ENCODE measurements around the gene DUT.
A peak's percentile ranks its signal among the peaks of the same experiment; 100 is the strongest.
"Not testable (repeated sequence)": the region's sequence is repeated elsewhere in the genome, so short reads cannot be mapped to it uniquely, and the experiment has no call there.

Gene DUT

DNA sequence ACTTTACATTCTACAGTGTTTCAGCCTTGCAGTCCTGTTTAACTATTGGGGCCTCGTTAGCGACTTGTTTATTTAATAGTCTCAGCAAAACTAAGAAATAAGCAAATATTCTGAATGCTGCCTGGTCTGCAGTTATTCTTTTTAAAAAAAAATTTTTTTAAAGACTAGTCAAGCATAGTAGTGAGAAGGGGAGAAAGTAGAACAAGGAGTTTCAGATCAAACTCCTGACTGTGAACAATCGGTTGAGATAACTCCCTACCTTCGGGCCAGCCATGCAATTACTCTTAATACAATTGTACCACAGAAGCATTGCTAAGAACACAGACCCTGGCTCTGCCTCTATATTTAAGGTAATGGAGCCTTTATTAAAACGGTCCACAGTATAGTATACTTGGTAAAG is 5.8 kb upstream of the DUT start:
- no peak overlapping the region for H3K4me3 ChIP-seq (ENCODE audit: control insufficient read depth, low read depth, low read length)
- TF ChIP-seq, protein P1, sequence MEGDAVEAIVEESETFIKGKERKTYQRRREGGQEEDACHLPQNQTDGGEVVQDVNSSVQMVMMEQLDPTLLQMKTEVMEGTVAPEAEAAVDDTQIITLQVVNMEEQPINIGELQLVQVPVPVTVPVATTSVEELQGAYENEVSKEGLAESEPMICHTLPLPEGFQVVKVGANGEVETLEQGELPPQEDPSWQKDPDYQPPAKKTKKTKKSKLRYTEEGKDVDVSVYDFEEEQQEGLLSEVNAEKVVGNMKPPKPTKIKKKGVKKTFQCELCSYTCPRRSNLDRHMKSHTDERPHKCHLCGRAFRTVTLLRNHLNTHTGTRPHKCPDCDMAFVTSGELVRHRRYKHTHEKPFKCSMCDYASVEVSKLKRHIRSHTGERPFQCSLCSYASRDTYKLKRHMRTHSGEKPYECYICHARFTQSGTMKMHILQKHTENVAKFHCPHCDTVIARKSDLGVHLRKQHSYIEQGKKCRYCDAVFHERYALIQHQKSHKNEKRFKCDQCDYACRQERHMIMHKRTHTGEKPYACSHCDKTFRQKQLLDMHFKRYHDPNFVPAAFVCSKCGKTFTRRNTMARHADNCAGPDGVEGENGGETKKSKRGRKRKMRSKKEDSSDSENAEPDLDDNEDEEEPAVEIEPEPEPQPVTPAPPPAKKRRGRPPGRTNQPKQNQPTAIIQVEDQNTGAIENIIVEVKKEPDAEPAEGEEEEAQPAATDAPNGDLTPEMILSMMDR (conservative IDR thresholded peaks at IDR 0.05; ENCODE audit: control insufficient read depth, insufficient read depth, low read depth, low read length): no peak
- no peak for DNase-seq (ENCODE audit: low read depth)

DNA sequence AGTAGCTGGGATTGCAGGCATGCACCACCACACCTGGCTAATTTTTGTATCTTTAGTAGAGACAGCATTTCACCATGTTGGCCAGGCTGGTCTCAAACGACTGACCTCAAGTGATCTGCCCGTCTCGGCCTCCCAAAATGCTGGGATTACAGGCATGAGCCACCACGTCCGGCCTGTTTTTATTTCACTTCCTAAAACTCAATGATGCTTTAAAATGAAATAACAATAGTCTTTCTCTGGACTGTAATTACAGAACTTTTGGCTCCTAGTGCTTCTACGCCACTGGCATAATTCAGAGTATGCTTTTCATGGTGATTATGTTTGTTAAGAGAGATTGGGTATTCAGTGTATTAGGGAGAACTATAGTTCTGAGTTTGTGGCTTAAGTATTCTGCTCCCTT is 5.0 kb upstream of the DUT start:
- DNase-seq (ENCODE audit: low read depth); H3K4me3 ChIP-seq (ENCODE audit: control insufficient read depth, low read depth, low read length): not testable (repeated sequence)

DNA sequence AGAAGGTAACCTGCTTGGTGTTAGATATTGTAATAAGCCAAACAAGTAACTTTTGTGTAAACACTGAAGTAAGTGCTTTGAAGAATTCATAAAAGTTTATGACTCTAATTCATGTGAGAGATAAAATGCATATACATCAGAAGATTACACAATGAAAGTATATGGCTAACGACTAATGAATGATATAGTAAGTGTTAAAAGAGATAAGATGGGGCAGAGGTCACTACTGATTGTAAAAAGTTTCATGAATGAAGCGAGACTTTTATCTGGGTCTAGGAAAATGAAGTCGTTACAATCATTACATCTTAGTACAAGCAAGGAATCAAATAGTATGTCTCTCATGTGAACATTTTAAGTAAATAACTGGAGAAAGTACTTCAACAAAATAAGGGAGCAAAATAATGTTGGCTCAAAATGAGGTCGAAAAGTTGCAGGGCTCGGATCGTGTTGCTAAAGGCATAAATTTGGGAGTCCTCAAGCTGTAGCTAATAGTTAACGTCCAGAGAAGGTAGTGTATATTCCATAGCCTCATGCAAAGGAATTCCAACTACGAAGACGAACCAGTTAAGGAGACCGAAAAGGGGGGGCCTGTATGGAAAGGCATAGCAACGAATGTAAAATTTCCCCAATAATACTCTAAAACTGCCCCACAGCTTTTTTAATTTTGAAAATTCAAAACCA is 984 bp upstream of the DUT start:
- no peak for DNase-seq (ENCODE audit: low read depth)
- peak overlapping the region; percentile 85 for H3K4me3 ChIP-seq (ENCODE audit: control insufficient read depth, low read depth, low read length)
- TF ChIP-seq, protein P1 (conservative IDR thresholded peaks at IDR 0.05; ENCODE audit: control insufficient read depth, insufficient read depth, low read depth, low read length): no peak

DNA sequence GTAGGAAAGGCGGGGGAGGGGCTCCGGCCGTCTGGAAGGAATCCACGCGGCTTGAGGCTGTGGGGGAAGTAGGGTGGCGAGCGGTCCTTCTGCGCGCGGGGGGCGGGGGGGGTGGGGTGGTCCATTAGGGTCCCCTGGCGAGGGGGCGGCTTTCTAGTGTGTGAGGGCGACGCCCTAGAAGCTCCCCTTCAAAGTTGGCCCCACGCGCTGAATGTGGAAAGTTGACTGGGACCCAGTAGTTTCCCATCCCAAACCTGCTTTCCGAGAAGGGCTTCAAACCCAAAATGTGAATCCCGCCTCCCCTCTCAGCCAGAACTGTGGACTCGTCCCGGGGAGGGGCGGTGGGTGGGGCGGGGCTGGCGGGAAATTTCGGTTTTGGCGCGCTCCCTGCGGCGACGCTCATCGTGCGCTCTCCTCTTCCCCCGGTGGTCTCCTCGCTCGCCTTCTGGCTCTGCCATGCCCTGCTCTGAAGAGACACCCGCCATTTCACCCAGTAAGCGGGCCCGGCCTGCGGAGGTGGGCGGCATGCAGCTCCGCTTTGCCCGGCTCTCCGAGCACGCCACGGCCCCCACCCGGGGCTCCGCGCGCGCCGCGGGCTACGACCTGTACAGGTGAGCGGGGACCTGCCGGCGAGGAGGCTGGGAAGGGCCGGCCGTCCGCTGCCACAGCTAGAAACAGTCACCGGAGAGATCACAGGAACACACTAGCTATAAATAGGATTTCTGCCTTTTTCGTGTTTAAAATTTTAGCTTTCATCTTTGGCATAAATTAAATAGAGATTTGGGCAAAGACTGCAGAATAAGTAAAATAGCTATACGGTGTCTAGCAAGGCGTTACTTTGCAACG is 790 bp downstream of the DUT start:
- H3K4me3 ChIP-seq (ENCODE audit: control insufficient read depth, low read depth, low read length): peak overlapping the region; percentile 85
- TF ChIP-seq, protein P1 (conservative IDR thresholded peaks at IDR 0.05; ENCODE audit: control insufficient read depth, insufficient read depth, low read depth, low read length): no peak
- DNase-seq (ENCODE audit: low read depth): peak; percentile 62

DNA sequence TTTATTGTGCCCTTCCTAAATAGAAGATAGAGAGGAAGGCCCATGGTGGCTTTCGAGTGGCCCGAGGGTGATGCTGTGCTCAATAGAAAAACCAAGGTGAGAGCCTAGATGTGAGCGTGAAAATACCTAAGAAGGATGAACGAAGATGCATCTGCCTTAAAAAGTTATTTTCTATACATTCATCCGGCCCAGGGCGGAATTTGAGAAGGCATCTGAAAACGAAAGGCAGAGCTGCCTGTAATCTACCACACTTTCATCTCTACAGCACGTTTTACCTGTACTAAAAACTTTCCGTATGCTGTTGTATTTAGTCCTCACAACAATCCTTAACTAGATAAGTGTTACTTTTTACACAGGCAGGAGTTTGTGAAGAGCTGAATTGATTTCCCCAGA is 1.4 kb downstream of the DUT start:
- TF ChIP-seq, protein P1 (conservative IDR thresholded peaks at IDR 0.05; ENCODE audit: control insufficient read depth, insufficient read depth, low read depth, low read length): no peak
- H3K4me3 ChIP-seq (ENCODE audit: control insufficient read depth, low read depth, low read length): peak overlapping the region; percentile 85
- no peak for DNase-seq (ENCODE audit: low read depth)

DNA sequence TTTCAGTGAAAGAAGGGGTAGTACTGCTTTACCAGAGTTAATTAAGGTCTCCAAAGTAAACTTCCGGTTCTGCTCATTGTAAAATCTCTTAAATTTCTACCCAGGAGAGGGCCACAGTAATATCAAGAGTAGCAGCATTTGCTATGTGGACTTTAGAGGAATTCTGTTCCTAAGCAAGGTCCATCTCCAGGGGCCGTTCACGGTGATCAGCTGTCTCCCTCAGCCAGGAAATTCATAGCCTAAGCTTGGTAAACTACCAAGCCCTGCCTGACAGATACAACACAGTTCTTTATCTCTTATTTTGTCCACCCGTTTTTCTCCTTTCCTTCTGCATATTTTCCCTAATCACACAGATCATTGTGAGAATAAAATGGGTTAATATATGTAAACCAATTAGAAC is 2.3 kb downstream of the DUT start:
- TF ChIP-seq, protein P1 (conservative IDR thresholded peaks at IDR 0.05; ENCODE audit: control insufficient read depth, insufficient read depth, low read depth, low read length): no peak
- DNase-seq (ENCODE audit: low read depth): no peak
- peak overlapping the region; percentile 85 for H3K4me3 ChIP-seq (ENCODE audit: control insufficient read depth, low read depth, low read length)

DNA sequence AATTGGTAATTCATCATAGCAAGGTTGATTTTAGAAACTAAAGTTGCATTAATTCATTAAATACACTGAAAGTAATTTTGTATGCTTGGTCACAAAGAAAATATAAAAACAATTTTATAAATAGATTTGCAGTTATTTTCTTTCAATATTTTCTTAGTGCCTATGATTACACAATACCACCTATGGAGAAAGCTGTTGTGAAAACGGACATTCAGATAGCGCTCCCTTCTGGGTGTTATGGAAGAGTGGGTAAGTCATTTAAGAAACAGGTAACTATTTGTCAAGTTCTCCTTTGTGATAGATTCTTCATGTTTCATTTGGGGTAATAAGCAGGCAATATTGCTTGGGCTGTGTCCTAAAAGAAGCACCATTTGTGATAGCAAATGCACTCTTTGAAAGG is 3.0 kb downstream of the DUT start:
- H3K4me3 ChIP-seq (ENCODE audit: control insufficient read depth, low read depth, low read length): no peak overlapping the region
- TF ChIP-seq, protein P1 (conservative IDR thresholded peaks at IDR 0.05; ENCODE audit: control insufficient read depth, insufficient read depth, low read depth, low read length): no peak
- no peak for DNase-seq (ENCODE audit: low read depth)
